Fibroblast of lung (primary cell): ENCODE results near the gene NEK9. TPM values are rescaled to one million over a fixed set of nuclear protein-coding genes. Genes with fewer than 3 reads are reported as not detected.

Source experiments
- DNase-seq, 2 donors: peaks; one replicate each; pipeline versions ENCODE4 v3.0.0 to v3.0.0-alpha.2; 2010; ENCODE audit warnings: low read depth in 2 of 2
- H2AFZ ChIP-seq: 2 replicates; pipeline ENCODE4 v1.5.1; 2012; ENCODE audit warnings: low read length, control low read depth, inconsistent platforms
- H3K27ac ChIP-seq: 2 replicates; pipeline ENCODE4 v1.5.1; 2011; ENCODE audit warnings: low read length, control low read depth; ENCODE audit not compliant: insufficient read depth
- H3K27me3 ChIP-seq: 2 replicates; pipeline ENCODE4 v1.5.1; 2011; ENCODE audit warnings: mild to moderate bottlenecking, low read length; ENCODE audit not compliant: control insufficient read depth, insufficient read depth
- H3K36me3 ChIP-seq: 2 replicates; pipeline ENCODE4 v1.5.1; 2011; ENCODE audit warnings: low read length; ENCODE audit not compliant: control insufficient read depth, insufficient read depth
- H3K4me1 ChIP-seq: 2 replicates; pipeline ENCODE4 v1.5.1; 2011; ENCODE audit warnings: low read length; ENCODE audit not compliant: control insufficient read depth, insufficient read depth; ENCODE audit errors: extremely low read depth
- H3K4me2 ChIP-seq: 2 replicates; pipeline ENCODE4 v1.5.1; 2011; ENCODE audit warnings: low read length, control low read depth; ENCODE audit not compliant: insufficient read depth; ENCODE audit errors: extremely low read depth
- H3K4me3 ChIP-seq, 4 experiments: fragments of 200-600 bp in 1 of 4; sonication (generic) in 1 of 4; replicated peaks in 1 of 4; 2 replicates each; pipeline ENCODE4 v1.5.1; 2011 to 2016; ENCODE audit warnings: low read length in 4 of 4, low read depth in 3 of 4, mild to moderate bottlenecking in 3 of 4, control low read depth in 2 of 4, inconsistent platforms in 1 of 4, mixed read lengths in 1 of 4; ENCODE audit not compliant: insufficient read depth in 1 of 4; ENCODE audit errors: control extremely low read depth in 1 of 4
- H3K79me2 ChIP-seq: 2 replicates; pipeline ENCODE4 v1.5.1; 2012; ENCODE audit warnings: mild to moderate bottlenecking, low read length, inconsistent platforms; ENCODE audit not compliant: control insufficient read depth, insufficient read depth
- H3K9ac ChIP-seq: 2 replicates; pipeline ENCODE4 v1.5.1; 2011; ENCODE audit warnings: mild to moderate bottlenecking, low read length, control low read depth; ENCODE audit not compliant: insufficient read depth
- H3K9me3 ChIP-seq: 2 replicates; pipeline ENCODE4 v1.5.1; 2012; ENCODE audit warnings: low read depth, low read length; ENCODE audit not compliant: control insufficient read depth, insufficient read depth
- H4K20me1 ChIP-seq: 2 replicates; pipeline ENCODE4 v1.5.1; 2011; ENCODE audit warnings: low read length; ENCODE audit not compliant: control insufficient read depth, insufficient read depth; ENCODE audit errors: extremely low read depth
- EZH2 ChIP-seq: IDR thresholded peaks from 2 replicates; pipeline ENCODE4 v1.5.1; 2012; ENCODE audit warnings: low read length, control low read depth, mild to moderate bottlenecking; ENCODE audit errors: missing control alignments
- polyA plus RNA-seq, 2 donors: library from polyadenylated mRNA; depleted of rRNA in 1 of 2; stranded (reverse) in 1 of 2; unstranded in 1 of 2; fragments of >200 nt; gene quantifications; 2 replicates each; pipeline ENCODE4 v1.2.1, GENCODE V29; 2011 to 2012; ENCODE audit warnings: missing spikeins in 1 of 2
- total RNA-seq: library from RNA; depleted of rRNA; stranded (reverse); fragments of >200 nt; gene quantifications from 2 replicates; pipeline ENCODE4 v1.2.1, GENCODE V29; 2014
- TF ChIP-seq, protein P1 (sequence below), 2 donors: IDR thresholded peaks in 1 of 2; conservative IDR thresholded peaks in 1 of 2; 1 replicate in 1 of 2; 2 replicates in 1 of 2; pipeline ENCODE4 v1.5.1; 2011 to 2012; ENCODE audit warnings: low read length in 2 of 2, control low read depth in 1 of 2, inconsistent platforms in 1 of 2, low read depth in 1 of 2, mild to moderate bottlenecking in 1 of 2

Gene NEK9
- total and polyA plus RNA-seq, 2 donors (not counting 1 experiment from before 2014, with no cell fraction given): 63.4 to 81.3 TPM

DNA sequence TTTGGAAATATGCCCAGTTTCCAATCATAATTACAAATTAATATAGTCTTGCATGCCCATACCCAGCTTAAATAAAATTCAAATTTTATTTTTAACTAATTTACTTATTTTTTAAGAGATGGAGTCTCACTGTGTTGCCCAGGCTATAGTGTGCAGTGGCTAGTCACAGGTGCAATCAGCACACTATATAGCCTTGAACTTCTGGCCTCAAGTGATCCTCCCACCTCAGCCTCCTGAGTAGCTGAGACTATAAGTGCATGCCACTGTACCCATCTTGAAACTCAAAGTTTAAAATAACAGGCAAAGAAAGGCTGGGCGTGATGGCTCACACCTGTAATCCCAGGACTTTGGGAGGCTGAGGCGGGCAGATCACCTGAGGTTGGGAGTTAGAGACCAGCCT is 85.9 kb downstream of the NEK9 start:
- no peak for DNase-seq
- H3K9ac ChIP-seq: no peak overlapping the region

DNA sequence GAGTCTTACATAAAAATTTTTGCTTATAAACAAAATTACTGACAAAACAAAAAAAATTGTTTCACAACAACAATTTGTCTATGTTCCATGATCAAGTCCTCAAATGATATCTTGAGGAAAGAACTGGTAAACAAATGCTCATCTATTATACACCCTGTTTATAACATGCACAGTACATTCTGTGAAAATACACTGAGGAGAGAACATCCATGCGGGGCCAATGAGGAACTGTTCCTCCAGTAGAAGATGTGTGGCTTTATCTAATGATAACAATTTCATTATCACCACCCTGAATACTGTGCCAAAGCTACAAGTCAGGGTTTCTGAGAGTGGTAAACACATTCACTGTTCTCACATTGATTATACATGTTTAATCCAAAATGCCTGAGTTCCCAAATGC is 86.3 kb downstream of the NEK9 start:
- H3K79me2 ChIP-seq: peaks cover 4% of the 10 kb centered on the region
- H4K20me1 ChIP-seq: no peaks in the 10 kb centered on the region
- no peaks in the 10 kb centered on the region for H3K36me3 ChIP-seq
- peaks cover 15% of the 10 kb centered on the region for H3K4me1 ChIP-seq
- TF ChIP-seq, protein P1, sequence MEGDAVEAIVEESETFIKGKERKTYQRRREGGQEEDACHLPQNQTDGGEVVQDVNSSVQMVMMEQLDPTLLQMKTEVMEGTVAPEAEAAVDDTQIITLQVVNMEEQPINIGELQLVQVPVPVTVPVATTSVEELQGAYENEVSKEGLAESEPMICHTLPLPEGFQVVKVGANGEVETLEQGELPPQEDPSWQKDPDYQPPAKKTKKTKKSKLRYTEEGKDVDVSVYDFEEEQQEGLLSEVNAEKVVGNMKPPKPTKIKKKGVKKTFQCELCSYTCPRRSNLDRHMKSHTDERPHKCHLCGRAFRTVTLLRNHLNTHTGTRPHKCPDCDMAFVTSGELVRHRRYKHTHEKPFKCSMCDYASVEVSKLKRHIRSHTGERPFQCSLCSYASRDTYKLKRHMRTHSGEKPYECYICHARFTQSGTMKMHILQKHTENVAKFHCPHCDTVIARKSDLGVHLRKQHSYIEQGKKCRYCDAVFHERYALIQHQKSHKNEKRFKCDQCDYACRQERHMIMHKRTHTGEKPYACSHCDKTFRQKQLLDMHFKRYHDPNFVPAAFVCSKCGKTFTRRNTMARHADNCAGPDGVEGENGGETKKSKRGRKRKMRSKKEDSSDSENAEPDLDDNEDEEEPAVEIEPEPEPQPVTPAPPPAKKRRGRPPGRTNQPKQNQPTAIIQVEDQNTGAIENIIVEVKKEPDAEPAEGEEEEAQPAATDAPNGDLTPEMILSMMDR (conservative IDR thresholded peaks at IDR 0.05 in 1 of 2, IDR thresholded peaks at IDR 0.05 in 1 of 2; ENCODE audit: low read depth in 1 of 2, low read length in 2 of 2): no peak
- no peaks in the 10 kb centered on the region for H3K9me3 ChIP-seq
- DNase-seq: no peak
- no peak overlapping the region for H3K9ac ChIP-seq
- no peaks in the 10 kb centered on the region for H3K27me3 ChIP-seq
- H3K4me2 ChIP-seq: no peak overlapping the region
- H2AFZ ChIP-seq: no peak overlapping the region
- H3K4me3 ChIP-seq: no peak overlapping the region
- no peak overlapping the region for H3K27ac ChIP-seq

More for the DNA sequence above, 85.9 kb downstream of the NEK9 start:
- Histone ChIP-seq H3K9me3 (no peaks in the 10 kb centered on the region), H3K36me3 (no peaks in the 10 kb centered on the region), H3K27ac (no peak overlapping the region), H3K4me3 (no peak overlapping the region), H3K27me3 (no peaks in the 10 kb centered on the region), H4K20me1 (no peaks in the 10 kb centered on the region), H3K79me2 (peaks cover 4% of the 10 kb centered on the region), H3K4me1 (peaks cover 15% of the 10 kb centered on the region), H2AFZ (no peak overlapping the region), H3K4me2 (no peak overlapping the region)
- TF ChIP-seq, protein P1 (conservative IDR thresholded peaks at IDR 0.05 in 1 of 2, IDR thresholded peaks at IDR 0.05 in 1 of 2; ENCODE audit: low read depth in 1 of 2, low read length in 2 of 2): no peak
- no peak for TF ChIP-seq EZH2

DNA sequence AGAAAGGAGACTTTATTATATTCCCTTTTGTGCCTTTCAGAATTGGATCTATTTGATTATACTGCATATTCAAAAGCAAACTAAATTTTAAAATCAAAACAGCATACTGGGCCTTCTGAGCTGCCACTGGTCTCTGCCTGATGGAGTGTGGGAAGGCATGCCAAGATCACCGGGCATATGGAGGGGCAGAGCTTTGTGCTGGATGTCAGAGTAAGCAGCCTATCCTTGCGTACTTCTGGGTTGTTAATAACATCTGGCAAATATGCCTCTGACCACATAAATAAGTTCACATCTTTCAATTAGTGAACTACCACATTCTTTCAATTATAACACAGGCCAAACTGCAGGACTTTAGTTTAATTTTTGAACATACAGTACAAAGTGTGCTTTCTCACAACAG is 93.9 kb downstream of the NEK9 start:
- no peaks in the 10 kb centered on the region for H3K4me1 ChIP-seq
- no peak overlapping the region for H3K4me2 ChIP-seq
- no peak for DNase-seq
- H3K27me3 ChIP-seq: no peaks in the 10 kb centered on the region
- H3K9me3 ChIP-seq: no peaks in the 10 kb centered on the region
- H3K4me3 ChIP-seq: no peak overlapping the region
- H3K27ac ChIP-seq: no peak overlapping the region
- no peak overlapping the region for H3K9ac ChIP-seq
- no peaks in the 10 kb centered on the region for H4K20me1 ChIP-seq
- no peak for TF ChIP-seq EZH2
- TF ChIP-seq, protein P1 (conservative IDR thresholded peaks at IDR 0.05 in 1 of 2, IDR thresholded peaks at IDR 0.05 in 1 of 2; ENCODE audit: low read depth in 1 of 2, low read length in 2 of 2): no peak
- peaks cover 2% of the 10 kb centered on the region for H3K36me3 ChIP-seq
- H3K79me2 ChIP-seq: no peaks in the 10 kb centered on the region
- no peak overlapping the region for H2AFZ ChIP-seq
